Pancreas (tissue), 10 donors: ENCODE measurements around the gene EFCAB13. TPM values are rescaled to one million over a fixed set of nuclear protein-coding genes. Genes with fewer than 3 reads are reported as not detected.

Experiments used
- ATAC-seq, 4 donors: fragments of 200-7000 bp; cut with Tn5 transposase; one replicate each; pipeline versions ENCODE4 v1.8.0 to v1.9.1; 2020; ENCODE audit warnings: mild to moderate bottlenecking in 4 of 4, moderate library complexity in 4 of 4
- DNase-seq, 6 donors: peaks; one replicate each; pipeline ENCODE4 v3.0.0-alpha.2; 2020
- FAIRE-seq: peaks from 2 replicates; lab custom pipeline; 2012; peaks lifted over from hg19 to GRCh38; lab: Jason Lieb, UNC
- H3K27ac ChIP-seq, 4 donors: fragments of 200-600 bp; sonication (generic); 1 replicate in 3 of 4; 2 replicates in 1 of 4; pipeline versions ENCODE4 v1.5.0 to v1.8.0; 2020
- H3K27me3 ChIP-seq, 4 donors: fragments of 200-600 bp; one replicate each; pipeline ENCODE4 v1.8.0; 2021
- H3K36me3 ChIP-seq, 3 donors: fragments of 200-600 bp; sonication (generic) in 1 of 3; one replicate each; pipeline versions ENCODE4 v1.5.0 to v1.8.0; 2020 to 2021
- H3K4me1 ChIP-seq, 3 donors: fragments of 200-600 bp; one replicate each; pipeline ENCODE4 v1.8.0; 2021
- H3K4me3 ChIP-seq, 4 donors: fragments of 200-600 bp; sonication (generic) in 2 of 4; one replicate each; pipeline versions ENCODE4 v1.5.0 to v1.8.0; 2020 to 2021
- H3K9me3 ChIP-seq, 4 donors: fragments of 200-600 bp; one replicate each; pipeline ENCODE4 v1.8.0; 2021
- CTCF ChIP-seq, 4 donors: fragments of 200-600 bp; sonication (generic) in 3 of 4; IDR thresholded peaks; one replicate each; pipeline versions ENCODE4 v1.5.0 to v1.8.0; 2021; ENCODE audit warnings: antibody characterized with exemption in 4 of 4
- WGBS, 2 donors: extraction: QIAGEN DNeasy Blood & Tissue Kit; methylation state at CpG; one replicate each; pipeline ENCODE4 v1.1.7; 2013; 5-methylcytosine and 5-hydroxymethylcytosine counted together
- intact Hi-C, 3 donors: fragments of 100-400 bp; cut with DNase I; formaldehyde crosslinking; loops; one replicate each; pipeline versions ENCODE4 v1.11.1 to v1.14.2; 2022
- polyA plus RNA-seq, 2 donors: library from polyadenylated mRNA; stranded (reverse); fragments of 200-250 nt; gene quantifications; one replicate each; pipeline ENCODE4 v1.2.3, GENCODE V29; 2013
- total RNA-seq, 6 donors: library from RNA; stranded (reverse); fragmentation: NEBNext Ultra II Directional in 4 of 6; extraction: Animal tissue kit (Norgen Biotek cat#: 25700) in 4 of 6; gene quantifications; one replicate each; pipeline versions ENCODE4 v1.2.1 to v1.2.4, GENCODE V29; 2021 to 2023
- donor health status: healthy with polysubstance abuse.
- donor health status: DM: no; HTN: no; CAD: no; lungs with moderate emphysema.
- donor health status: DM: no; HTN: no; CAD: no.
- donor health status: control.
- donor health status: control.
- donor health status: Bipolar disorder and iron deficiency.
- donor health status: DM: yes; HTN: yes; CAD: no.
- donor health status: DM: no; HTN: no; CAD: no.
- donor health status: DM: no; HTN: no; CAD: no.
- donor health status: DM: yes; HTN: yes; CAD: no.

The EFCAB13 gene
- total and polyA plus RNA-seq, 8 donors: 0.46 to 6.7 (median 1.9) TPM

GRCh38 chr17:47315451-47316266, 8.1 kb upstream of the EFCAB13 start:
- Histone ChIP-seq H3K27ac (no peak overlapping the region), H3K4me3 (no peak overlapping the region), H3K36me3 (no peaks in the 10 kb centered on the region), H3K9me3 (no peaks in the 10 kb centered on the region), H3K27me3 (no peaks in the 10 kb centered on the region), H3K4me1 (no peaks in the 10 kb centered on the region)
- FAIRE-seq: peak; percentile 92
- DNase-seq: peak in 2 of 6 donors; percentile 13 to 44
- peak; percentile 72 to 98 (median 94) for ATAC-seq
- 16 to 17% methylated on average over 7 of the region's 7 CpGs for WGBS, 2 donors
- TF ChIP-seq CTCF (IDR thresholded peaks at IDR 0.05): peak in 3 of 4 donors; percentile 34 to 65 (median 57)
- intact Hi-C loops: loop anchor here in 1 of 3 donors (2.0 kb wide), 1 partner anchor 85 kb away; no protein-coding TSS in a partner anchor

- H3K4me1 ChIP-seq: no peaks in the 10 kb centered on the region
- 29 to 33% methylated on average over 3 of the region's 3 CpGs for WGBS, 2 donors
- FAIRE-seq (peak; percentile 20), DNase-seq (no peak), ATAC-seq (peak in 3 of 4 donors; percentile 52 to 70 (median 57))
- H3K4me3 ChIP-seq: no peak overlapping the region
- no peaks in the 10 kb centered on the region for H3K9me3 ChIP-seq
- no peak for TF ChIP-seq CTCF (IDR thresholded peaks at IDR 0.05)
- intact Hi-C loops: loop anchor here in 1 of 3 donors (2.0 kb wide), 1 partner anchor 86 kb away; no protein-coding TSS in a partner anchor
- no peak overlapping the region for H3K27ac ChIP-seq
- no peaks in the 10 kb centered on the region for H3K36me3 ChIP-seq
- no peaks in the 10 kb centered on the region for H3K27me3 ChIP-seq
Measured at GRCh38 chr17:47316311-47316710, 7.4 kb upstream of the EFCAB13 start.

- Histone ChIP-seq H3K4me3 (no peak overlapping the region), H3K27ac (no peak overlapping the region), H3K9me3 (no peaks in the 10 kb centered on the region), H3K4me1 (no peaks in the 10 kb centered on the region), H3K27me3 (no peaks in the 10 kb centered on the region), H3K36me3 (no peaks in the 10 kb centered on the region)
- DNase-seq (no peak), ATAC-seq (no peak), FAIRE-seq (no peak)
- TF ChIP-seq CTCF (IDR thresholded peaks at IDR 0.05): no peak
- intact Hi-C loops: loop anchor here in 1 of 3 donors (2.0 kb wide), 1 partner anchor 86 kb away; no protein-coding TSS in a partner anchor
- 57 to 62% methylated on average over 2 of the region's 2 CpGs for WGBS, 2 donors
Measured at GRCh38 chr17:47317119-47317518, 6.6 kb upstream of the EFCAB13 start.

- no peak for TF ChIP-seq CTCF (IDR thresholded peaks at IDR 0.05)
- no peak overlapping the region for H3K4me3 ChIP-seq
- no peaks in the 10 kb centered on the region for H3K9me3 ChIP-seq
- ATAC-seq: no peak
- H3K27ac ChIP-seq: no peak overlapping the region
- intact Hi-C loops: no loop called here
- no peak for DNase-seq
- no peaks in the 10 kb centered on the region for H3K27me3 ChIP-seq
- no peak for FAIRE-seq
- H3K4me1 ChIP-seq: peaks cover 0 to 4% (median 0%) of the 10 kb centered on the region in 3 donors
- 90 to 91% methylated on average over 3 of the region's 3 CpGs for WGBS, 2 donors
- H3K36me3 ChIP-seq: no peaks in the 10 kb centered on the region
Measured at GRCh38 chr17:47318197-47318918, 5.4 kb upstream of the EFCAB13 start.
